Ovary (tissue), 9 donors: ENCODE data around the gene CSNK1G3. TPM values are rescaled to one million over a fixed set of nuclear protein-coding genes. Genes with fewer than 3 reads are reported as not detected.

ENCODE experiments used
- DNase-seq, 5 donors: peaks; one replicate each; pipeline ENCODE4 v3.0.0-alpha.2; 2019 to 2020
- H3K27ac ChIP-seq, 2 donors: fragments of 200-600 bp; one replicate each; pipeline versions ENCODE4 v1.5.1 to v1.8.0; 2019 to 2022
- H3K27me3 ChIP-seq: fragments of 200-600 bp; one replicate; pipeline ENCODE4 v1.8.0; 2022
- H3K36me3 ChIP-seq: fragments of 200-600 bp; sonication (generic); one replicate; pipeline ENCODE4 v1.5.1; 2019
- H3K4me1 ChIP-seq: one replicate; pipeline ENCODE4 v1.8.1; 2013; ENCODE audit warnings: mild to moderate bottlenecking, moderate library complexity; ENCODE audit not compliant: insufficient read depth
- H3K4me3 ChIP-seq: fragments of 200-600 bp; sonication (generic); one replicate; pipeline ENCODE4 v1.5.1; 2017
- H3K9me3 ChIP-seq, 2 donors: fragments of 200-600 bp in 1 of 2; sonication (generic) in 1 of 2; one replicate each; pipeline versions ENCODE4 v1.5.1 to v1.8.1; 2013 to 2019; ENCODE audit warnings: mild to moderate bottlenecking in 1 of 2, moderate library complexity in 1 of 2
- EP300 ChIP-seq: sonication (generic); formaldehyde crosslinking; IDR thresholded peaks from one replicate; pipeline ENCODE4 v1.6.1; 2017; ENCODE audit warnings: antibody characterized with exemption
- POLR2A ChIP-seq: fragments of 450-650 bp; IDR thresholded peaks from one replicate; pipeline ENCODE4 v1.6.1; 2017; ENCODE audit warnings: antibody characterized with exemption, mild to moderate bottlenecking, moderate library complexity
- WGBS, 3 donors: extraction: QIAGEN DNeasy Blood & Tissue Kit in 1 of 3; methylation state at CpG; one replicate each; pipeline versions ENCODE4 v1.1.5 to v1.1.7; 2013 to 2017; 5-methylcytosine and 5-hydroxymethylcytosine counted together
- intact Hi-C, 4 donors: fragments of 100-400 bp; cut with DNase I; formaldehyde crosslinking; loops; one replicate each; pipeline versions ENCODE4 v1.11.0 to v1.15.1; 2022 to 2023
- polyA plus RNA-seq, 2 donors: library from polyadenylated mRNA; stranded (reverse); fragments of 200-250 nt in 1 of 2; fragments of 350-450 nt in 1 of 2; fragmentation: Illumina TruSeq in 1 of 2; extraction: RNeasy Lipid Tissue Mini Kit (QIAGEN cat#74804) in 1 of 2; gene quantifications; one replicate each; pipeline ENCODE4 v1.2.3, GENCODE V29; 2013 to 2014
- total RNA-seq, 7 donors: library from RNA; depleted of rRNA in 2 of 7; stranded (reverse); fragments of >200 nt in 2 of 7; fragmentation: NEBNext Ultra II Directional in 3 of 7; extraction: Animal tissue kit (Norgen Biotek cat#: 25700) in 3 of 7; gene quantifications; one replicate each; pipeline versions ENCODE4 v1.1.0 to v1.2.4, GENCODE V29; 2016 to 2023
- TF ChIP-seq, protein P1 (sequence below), 3 donors: fragments of 450-650 bp in 2 of 3; fragments of 200-600 bp in 1 of 3; IDR thresholded peaks; one replicate each; pipeline versions ENCODE4 v1.5.1 to v1.8.0; 2016 to 2022; ENCODE audit warnings: antibody characterized with exemption in 3 of 3, mild to moderate bottlenecking in 1 of 3
- donor health status: DM: no; HTN: no; CAD: no; lungs with moderate emphysema.
- donor health status: DM: no; HTN: no; CAD: no.
- donor health status: Bipolar disorder and iron deficiency.
- donor health status: DM: yes; HTN: yes; CAD: no.
- donor health status: DM: no; HTN: no; CAD: no.
- donor health status: DM: yes; HTN: yes; CAD: no.

Gene CSNK1G3
- total and polyA plus RNA-seq, 9 donors = 12.1 to 68.5 (median 50.8) TPM

DNA sequence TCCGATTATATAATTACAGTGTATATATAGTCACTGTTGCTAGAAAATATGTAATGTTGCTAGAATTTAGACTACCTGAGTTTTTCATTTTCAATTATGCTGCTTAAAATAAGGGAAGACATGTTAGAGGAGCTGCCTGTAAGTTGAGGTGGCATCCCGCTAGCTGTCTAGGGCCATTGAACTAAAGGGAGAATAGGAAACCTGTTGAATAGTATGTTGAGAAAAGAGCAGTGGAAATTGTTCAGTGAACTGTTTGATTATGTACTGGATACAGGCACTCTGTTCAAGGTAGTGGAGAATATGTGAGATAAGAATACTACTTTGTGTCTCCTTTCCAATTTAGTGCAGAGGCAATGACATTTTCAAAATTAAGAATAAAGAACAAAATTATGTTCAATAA lies 89.6 kb downstream of the CSNK1G3 start:
- Histone ChIP-seq H3K27me3 (no peaks in the 10 kb centered on the region), H3K9me3 (no peaks in the 10 kb centered on the region), H3K4me3 (no peak overlapping the region), H3K36me3 (no peaks in the 10 kb centered on the region), H3K4me1 (no peaks in the 10 kb centered on the region), H3K27ac (no peak overlapping the region)
- WGBS, 3 donors = 97 to 98% (median 98%) methylated on average over 2 of the region's 2 CpGs
- no peak for DNase-seq
- intact Hi-C loops = no loop called here
- TF ChIP-seq, protein P1, sequence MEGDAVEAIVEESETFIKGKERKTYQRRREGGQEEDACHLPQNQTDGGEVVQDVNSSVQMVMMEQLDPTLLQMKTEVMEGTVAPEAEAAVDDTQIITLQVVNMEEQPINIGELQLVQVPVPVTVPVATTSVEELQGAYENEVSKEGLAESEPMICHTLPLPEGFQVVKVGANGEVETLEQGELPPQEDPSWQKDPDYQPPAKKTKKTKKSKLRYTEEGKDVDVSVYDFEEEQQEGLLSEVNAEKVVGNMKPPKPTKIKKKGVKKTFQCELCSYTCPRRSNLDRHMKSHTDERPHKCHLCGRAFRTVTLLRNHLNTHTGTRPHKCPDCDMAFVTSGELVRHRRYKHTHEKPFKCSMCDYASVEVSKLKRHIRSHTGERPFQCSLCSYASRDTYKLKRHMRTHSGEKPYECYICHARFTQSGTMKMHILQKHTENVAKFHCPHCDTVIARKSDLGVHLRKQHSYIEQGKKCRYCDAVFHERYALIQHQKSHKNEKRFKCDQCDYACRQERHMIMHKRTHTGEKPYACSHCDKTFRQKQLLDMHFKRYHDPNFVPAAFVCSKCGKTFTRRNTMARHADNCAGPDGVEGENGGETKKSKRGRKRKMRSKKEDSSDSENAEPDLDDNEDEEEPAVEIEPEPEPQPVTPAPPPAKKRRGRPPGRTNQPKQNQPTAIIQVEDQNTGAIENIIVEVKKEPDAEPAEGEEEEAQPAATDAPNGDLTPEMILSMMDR (IDR thresholded peaks at IDR 0.05) = no peak
- TF ChIP-seq EP300 (no peak), POLR2A (no peak)

- no peak for DNase-seq
- intact Hi-C loops = no loop called here
- no peak overlapping the region for H3K4me3 ChIP-seq
- no peaks in the 10 kb centered on the region for H3K27me3 ChIP-seq
- H3K36me3 ChIP-seq = no peaks in the 10 kb centered on the region
- H3K4me1 ChIP-seq = no peaks in the 10 kb centered on the region
- no peak for TF ChIP-seq POLR2A
- no peak for TF ChIP-seq EP300
- TF ChIP-seq, protein P1 (IDR thresholded peaks at IDR 0.05) = no peak
- H3K27ac ChIP-seq = no peak overlapping the region
- H3K9me3 ChIP-seq = no peaks in the 10 kb centered on the region
These were observed 93.8 kb downstream of the CSNK1G3 start for GRCh38 chr5:123605822-123606221.

DNA sequence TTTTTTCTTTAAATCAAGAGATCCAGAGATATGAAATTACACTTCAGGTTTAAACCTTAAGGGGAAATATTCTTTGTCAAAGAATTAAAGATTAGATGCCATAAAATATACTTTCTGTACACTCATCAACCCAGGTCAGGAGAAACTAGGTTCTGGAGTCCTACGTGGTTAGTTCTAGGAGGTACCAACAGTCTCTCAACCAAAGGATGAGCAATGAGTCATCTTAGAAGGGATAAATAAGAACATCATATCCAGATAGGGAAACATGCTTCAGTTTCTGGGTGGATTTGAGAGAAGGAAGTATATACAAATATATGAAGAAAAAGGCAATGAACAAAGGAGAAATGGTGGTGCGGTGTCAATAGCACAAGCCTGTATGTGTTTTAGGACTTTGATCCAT lies 98.2 kb downstream of the CSNK1G3 start:
- intact Hi-C loops = no loop called here
- H3K27ac ChIP-seq = no peak overlapping the region
- TF ChIP-seq POLR2A (no peak), EP300 (no peak)
- TF ChIP-seq, protein P1 (IDR thresholded peaks at IDR 0.05) = no peak
- H3K36me3 ChIP-seq = no peaks in the 10 kb centered on the region
- no peak for DNase-seq
- H3K27me3 ChIP-seq = no peaks in the 10 kb centered on the region
- WGBS, 3 donors = 94 to 97% (median 94%) methylated on average over 2 of the region's 2 CpGs
- no peaks in the 10 kb centered on the region for H3K9me3 ChIP-seq
- no peaks in the 10 kb centered on the region for H3K4me1 ChIP-seq
- no peak overlapping the region for H3K4me3 ChIP-seq

- no peak for TF ChIP-seq POLR2A
- TF ChIP-seq, protein P1 (IDR thresholded peaks at IDR 0.05) = peak; percentile 77 to 94 (median 93)
- Histone ChIP-seq H3K36me3 (no peaks in the 10 kb centered on the region), H3K27ac (no peak overlapping the region), H3K4me1 (no peaks in the 10 kb centered on the region), H3K27me3 (no peaks in the 10 kb centered on the region), H3K4me3 (no peak overlapping the region), H3K9me3 (no peaks in the 10 kb centered on the region)
- intact Hi-C loops = no loop called here
- 39 to 41% (median 40%) methylated on average over 5 of the region's 5 CpGs for WGBS, 3 donors
- peak in 1 of 5 donors; percentile 21 for DNase-seq
These were observed 98.9 kb downstream of the CSNK1G3 start for GRCh38 chr5:123610665-123611405.
